Panc1 (cell line): ENCODE results near the gene CSMD2. TPM values are rescaled to one million over a fixed set of nuclear protein-coding genes. Genes with fewer than 3 reads are reported as not detected.

Source experiments
- ATAC-seq: fragments of 200-7000 bp; cut with Tn5 transposase; 2 replicates; pipeline ENCODE4 v1.9.1; 2020; ENCODE audit warnings: mild to moderate bottlenecking, moderate library complexity
- BruUV-seq: library from RNA; stranded (reverse); fragments of 400-500 nt; replicated peaks from 2 replicates; lab custom pipeline; 2021; lab: Mats Ljungman, UMichigan
- CTCF ChIA-PET: fragments of 300-600 bp; sonication (Branson Sonifier 250); formaldehyde crosslinking; loops from one replicate; lab custom pipeline; 2022; ENCODE audit warnings: antibody characterized with exemption; lab: Charles Lee
- POLR2A ChIA-PET: fragments of 300-600 bp; sonication (Branson Sonifier 250); formaldehyde crosslinking; loops from one replicate; lab custom pipeline; 2022; ENCODE audit warnings: antibody characterized with exemption; lab: Charles Lee
- DNase-seq: peaks from one replicate; pipeline ENCODE4 v3.0.0-alpha.2; 2010; ENCODE audit warnings: low read depth, low spot score
- H3K27ac ChIP-seq: 2 replicates; pipeline ENCODE4 v1.5.1; 2011; ENCODE audit warnings: mild to moderate bottlenecking, low read length, inconsistent platforms
- H3K27me3 ChIP-seq: fragments of 200-500 bp; sonication (Bioruptor generic); 2 replicates; pipeline ENCODE4 v1.6.0; 2014; ENCODE audit warnings: low read length, inconsistent platforms; ENCODE audit not compliant: control insufficient read depth, insufficient read depth
- H3K36me3 ChIP-seq: fragments of 200-500 bp; sonication (Bioruptor generic); 2 replicates; pipeline ENCODE4 v1.5.1; 2014; ENCODE audit warnings: inconsistent platforms, mild to moderate bottlenecking, low read length, moderate library complexity; ENCODE audit not compliant: control insufficient read depth, insufficient read depth
- H3K4me1 ChIP-seq: 2 replicates; pipeline ENCODE4 v1.5.1; 2011; ENCODE audit warnings: inconsistent platforms, mild to moderate bottlenecking, low read length, moderate library complexity; ENCODE audit not compliant: control insufficient read depth, insufficient read depth
- H3K4me3 ChIP-seq, 2 experiments: 2 replicates each; pipeline ENCODE4 v1.5.1; 2011 to 2012; ENCODE audit warnings: low read depth in 2 of 2, low read length in 2 of 2, mild to moderate bottlenecking in 2 of 2, inconsistent platforms in 1 of 2, moderate library complexity in 1 of 2
- H3K9me3 ChIP-seq: fragments of 200-500 bp; sonication (Bioruptor generic); 2 replicates; pipeline ENCODE4 v1.5.1; 2014; ENCODE audit warnings: low read depth, mild to moderate bottlenecking, inconsistent platforms, low read length, moderate library complexity; ENCODE audit not compliant: control insufficient read depth, insufficient read depth
- POLR2AphosphoS5 ChIP-seq: IDR thresholded peaks from 2 replicates; pipeline ENCODE4 v1.6.1; 2012; ENCODE audit warnings: mild to moderate bottlenecking, low read depth, low read length, moderate library complexity
- REST ChIP-seq, 2 experiments: IDR thresholded peaks; 2 replicates each; pipeline ENCODE4 v1.6.1; 2011 to 2012; ENCODE audit warnings: low read depth in 2 of 2, control low read depth in 1 of 2, low read length in 1 of 2, mild to moderate bottlenecking in 1 of 2, moderate library complexity in 1 of 2; ENCODE audit not compliant: insufficient read depth in 1 of 2
- SIN3A ChIP-seq: IDR thresholded peaks from 2 replicates; pipeline ENCODE4 v1.6.1; 2012; ENCODE audit warnings: low read depth, mild to moderate bottlenecking, low read length, moderate library complexity, borderline replicate concordance; ENCODE audit not compliant: insufficient read depth
- TCF7L2 ChIP-seq: IDR thresholded peaks from 2 replicates; pipeline ENCODE4 v1.6.1; 2011; ENCODE audit warnings: mild to moderate bottlenecking, low read depth, low read length, inconsistent platforms
- in situ Hi-C: cut with HindIII; loops from 2 replicates; pipeline ENCODE4 v1.10.0; 2016; ENCODE audit warnings: low sequenced_read_pairs, low pct_unique_long_range_greater_than_20kb
- intact Hi-C: fragments of 100-400 bp; cut with micrococcal nuclease; formaldehyde crosslinking; loops from one replicate; pipeline ENCODE4 v1.10.0; 2022; ENCODE audit not compliant: unreplicated experiment
- total RNA-seq: library from RNA; stranded (reverse); gene quantifications from one replicate; pipeline ENCODE4 v1.2.1, GENCODE V29; 2021; ENCODE audit not compliant: unreplicated experiment
- TF ChIP-seq, protein P1 (sequence below): fragments of 450-650 bp; IDR thresholded peaks from 2 replicates; pipeline ENCODE4 v1.5.1; 2017; ENCODE audit warnings: mild to moderate bottlenecking

CSMD2 gene
- total RNA-seq, 1 experiment from 2014 or later: not detected

DNA sequence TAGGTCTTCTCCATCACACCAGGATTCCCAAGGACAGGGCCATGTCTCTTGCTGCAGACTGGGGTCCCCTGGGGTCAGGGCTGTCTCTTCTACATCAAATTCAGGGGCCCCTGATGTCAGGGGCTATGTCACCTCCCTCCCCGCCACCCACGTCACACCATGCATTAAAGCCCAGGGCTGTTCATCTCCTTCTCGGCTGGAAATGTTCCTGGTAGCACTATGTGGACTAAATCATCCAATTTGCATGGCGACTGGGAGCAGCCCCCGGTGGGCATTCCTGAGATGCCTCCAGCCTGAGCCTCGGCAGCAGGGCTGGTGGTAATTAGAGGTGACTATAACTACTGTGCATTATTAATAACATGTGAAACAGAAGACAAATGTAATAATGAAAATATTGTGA, 452.8 kb downstream of the CSMD2 start:
- BruUV-seq: no TSS peak
- CTCF ChIA-PET: no interaction called here

DNA sequence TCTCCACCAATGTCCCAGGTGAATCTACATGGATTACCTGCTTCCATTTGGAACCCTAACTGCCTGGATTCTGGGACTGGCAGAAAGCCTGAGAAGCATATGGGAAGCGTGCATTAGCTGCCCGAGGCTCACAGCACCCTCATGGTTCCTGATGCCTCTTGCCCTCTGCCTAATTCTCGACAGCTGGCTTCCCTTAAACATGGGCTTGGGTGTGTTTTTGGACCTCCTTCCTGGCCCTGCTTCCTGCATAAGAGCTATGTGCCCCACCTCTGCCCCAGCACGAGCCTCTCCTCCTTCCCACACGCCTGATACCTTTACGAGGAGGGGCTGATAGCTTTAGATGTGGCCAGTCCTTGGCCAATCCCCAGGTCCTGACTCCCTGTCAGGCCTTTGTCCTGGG, 453.5 kb downstream of the CSMD2 start:
- H3K9me3 ChIP-seq: no peaks in the 10 kb centered on the region
- H3K4me3 ChIP-seq: no peak overlapping the region
- H3K36me3 ChIP-seq: no peaks in the 10 kb centered on the region
- ChIA-PET CTCF (no interaction called here), POLR2A (interaction anchor here (0.5 kb wide), 1 partner anchor 399 kb away, joined by 9 read pairs; no protein-coding TSS in a partner anchor)
- DNase-seq (no peak), ATAC-seq (no peak)
- no peak for TF ChIP-seq SIN3A
- TF ChIP-seq REST (IDR thresholded peaks at IDR 0.05; ENCODE audit: insufficient read depth in 1 of 2, low read depth in 2 of 2, low read length in 1 of 2): no peak
- TF ChIP-seq POLR2AphosphoS5: no peak
- TF ChIP-seq TCF7L2: no peak
- H3K27ac ChIP-seq: no peak overlapping the region
- intact Hi-C loops (no loop called here), in situ Hi-C loops (no loop called here)
- BruUV-seq: no TSS peak
- peaks cover 10% of the 10 kb centered on the region; the same call in 1 of the 2 replicates for H3K27me3 ChIP-seq
- H3K4me1 ChIP-seq: no peaks in the 10 kb centered on the region

More for the DNA sequence above, 452.8 kb downstream of the CSMD2 start:
- in situ Hi-C loops (no loop called here), intact Hi-C loops (no loop called here)
- no peak for ATAC-seq
- no peak overlapping the region for H3K27ac ChIP-seq
- POLR2A ChIA-PET: interaction anchor here (0.5 kb wide), 1 partner anchor 399 kb away, joined by 9 read pairs; no protein-coding TSS in a partner anchor
- no peaks in the 10 kb centered on the region for H3K4me1 ChIP-seq
- no peak overlapping the region for H3K4me3 ChIP-seq
- no peak for TF ChIP-seq SIN3A
- TF ChIP-seq, protein P1, sequence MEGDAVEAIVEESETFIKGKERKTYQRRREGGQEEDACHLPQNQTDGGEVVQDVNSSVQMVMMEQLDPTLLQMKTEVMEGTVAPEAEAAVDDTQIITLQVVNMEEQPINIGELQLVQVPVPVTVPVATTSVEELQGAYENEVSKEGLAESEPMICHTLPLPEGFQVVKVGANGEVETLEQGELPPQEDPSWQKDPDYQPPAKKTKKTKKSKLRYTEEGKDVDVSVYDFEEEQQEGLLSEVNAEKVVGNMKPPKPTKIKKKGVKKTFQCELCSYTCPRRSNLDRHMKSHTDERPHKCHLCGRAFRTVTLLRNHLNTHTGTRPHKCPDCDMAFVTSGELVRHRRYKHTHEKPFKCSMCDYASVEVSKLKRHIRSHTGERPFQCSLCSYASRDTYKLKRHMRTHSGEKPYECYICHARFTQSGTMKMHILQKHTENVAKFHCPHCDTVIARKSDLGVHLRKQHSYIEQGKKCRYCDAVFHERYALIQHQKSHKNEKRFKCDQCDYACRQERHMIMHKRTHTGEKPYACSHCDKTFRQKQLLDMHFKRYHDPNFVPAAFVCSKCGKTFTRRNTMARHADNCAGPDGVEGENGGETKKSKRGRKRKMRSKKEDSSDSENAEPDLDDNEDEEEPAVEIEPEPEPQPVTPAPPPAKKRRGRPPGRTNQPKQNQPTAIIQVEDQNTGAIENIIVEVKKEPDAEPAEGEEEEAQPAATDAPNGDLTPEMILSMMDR: no peak
- no peak for TF ChIP-seq REST (IDR thresholded peaks at IDR 0.05; ENCODE audit: insufficient read depth in 1 of 2, low read depth in 2 of 2, low read length in 1 of 2)
- TF ChIP-seq TCF7L2: no peak
- no peak for TF ChIP-seq POLR2AphosphoS5
- H3K36me3 ChIP-seq: no peaks in the 10 kb centered on the region
- DNase-seq: no peak
- no peaks in the 10 kb centered on the region for H3K9me3 ChIP-seq
- peaks cover 10% of the 10 kb centered on the region; the same call in 1 of the 2 replicates for H3K27me3 ChIP-seq
